NB4 (cell line): Measurements from ENCODE around the gene PCSK7.

Experiments
- DNase-seq: peaks from one replicate; pipeline ENCODE4 v3.0.0; 2010; ENCODE audit warnings: low read depth
- H3K4me3 ChIP-seq: one replicate; pipeline ENCODE4 v1.5.1; 2011; ENCODE audit warnings: mild to moderate bottlenecking, low read depth, low read length, moderate library complexity
- MAX ChIP-seq: IDR thresholded peaks from 2 replicates; pipeline ENCODE4 v1.6.1; 2011; ENCODE audit warnings: low read depth, low read length
- MYC ChIP-seq: IDR thresholded peaks from 2 replicates; pipeline ENCODE4 v1.6.1; 2011; ENCODE audit warnings: low read depth, low read length
- POLR2A ChIP-seq: IDR thresholded peaks from 2 replicates; pipeline ENCODE4 v1.6.1; 2011; ENCODE audit warnings: mild to moderate bottlenecking; ENCODE audit not compliant: insufficient read length; ENCODE audit errors: extremely low read depth
- TF ChIP-seq, protein P1 (sequence below): IDR thresholded peaks from one replicate; pipeline ENCODE4 v1.5.1; 2012; ENCODE audit warnings: low read depth, low read length

Gene PCSK7

DNA sequence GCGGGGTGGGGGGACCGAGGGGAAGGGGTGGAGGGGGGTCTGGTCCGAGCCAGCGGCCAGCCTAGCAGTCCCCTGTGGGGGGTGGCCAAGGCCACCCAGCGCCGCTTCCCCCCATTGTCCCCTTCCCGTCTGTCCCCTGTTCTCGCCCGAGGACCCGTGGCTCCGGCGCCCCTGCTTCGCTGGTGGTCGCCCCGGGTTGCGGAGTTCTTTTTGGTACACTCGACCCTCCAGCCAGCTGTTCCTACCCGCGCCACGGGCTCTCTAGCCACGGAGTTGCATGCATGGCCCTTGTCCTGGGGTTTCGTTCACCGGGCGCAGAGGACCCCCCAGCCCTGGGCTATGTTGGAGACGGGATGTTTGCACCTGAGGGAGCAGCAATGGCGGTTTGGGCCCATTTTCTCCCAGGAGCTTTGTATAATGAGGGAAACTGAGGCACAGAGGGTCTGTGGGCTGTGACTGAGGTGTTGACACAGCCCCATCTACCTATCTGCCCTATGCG, 1.1 kb upstream of the PCSK7 start:
- DNase-seq, result peak; percentile 40
- TF ChIP-seq MAX (0 out of 2 replicates have a peak, but pooled peaks have one; percentile 11), MYC (no peak)
- H3K4me3 ChIP-seq, result peak overlapping the region; percentile 84

DNA sequence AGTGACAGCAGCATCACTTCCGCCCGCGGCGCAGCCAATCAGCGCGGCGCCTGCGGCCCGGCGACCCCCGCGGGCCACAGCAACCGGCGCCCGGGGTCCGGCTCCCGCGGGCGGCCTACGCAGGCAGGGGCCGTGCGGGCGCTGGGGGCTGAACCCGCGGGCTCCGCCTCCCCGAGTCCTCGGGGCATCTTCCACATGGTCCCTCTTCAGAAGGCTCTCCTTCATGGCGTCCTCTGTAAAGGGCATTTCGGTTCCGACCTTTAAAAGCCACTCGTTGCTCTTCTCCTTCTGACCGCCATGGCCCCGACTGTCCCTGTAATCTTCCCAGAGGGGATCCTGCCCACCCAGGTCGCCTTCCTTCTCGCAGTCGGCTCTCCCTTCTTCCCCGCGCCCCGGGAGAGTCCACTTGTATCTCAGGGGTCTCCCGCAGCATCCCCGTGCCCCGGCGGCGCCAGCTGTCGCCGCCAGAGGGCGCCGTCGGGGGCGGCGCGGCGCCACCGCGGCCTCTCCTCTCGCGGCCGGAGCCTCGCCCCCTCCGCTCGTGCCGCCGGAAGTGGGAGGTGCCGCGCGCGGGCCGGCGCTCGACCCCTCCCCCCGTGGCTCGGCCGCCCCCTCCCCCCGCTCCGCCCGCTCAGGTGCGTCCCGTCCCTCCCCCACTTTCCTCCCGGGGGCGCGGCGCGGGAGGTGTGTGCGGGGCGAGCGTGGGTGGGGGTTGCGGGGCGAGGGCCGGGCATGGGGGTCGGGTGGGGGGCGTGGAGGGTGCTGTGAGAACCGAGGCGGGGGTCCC, 412 bp upstream of the PCSK7 start, which contains the start of gene RNF214:
RNF214 (plus strand) TSS at position 580 of the 787 bp plus-strand sequence. CDS start 1,602 bp downstream, outside the sequence.
- TF ChIP-seq MAX (peak; percentile 2; the same call in 1 of the 2 replicates), POLR2A (peak; percentile 58), MYC (peak; percentile 59; the same call in 1 of the 2 replicates)
- TF ChIP-seq, protein P1, sequence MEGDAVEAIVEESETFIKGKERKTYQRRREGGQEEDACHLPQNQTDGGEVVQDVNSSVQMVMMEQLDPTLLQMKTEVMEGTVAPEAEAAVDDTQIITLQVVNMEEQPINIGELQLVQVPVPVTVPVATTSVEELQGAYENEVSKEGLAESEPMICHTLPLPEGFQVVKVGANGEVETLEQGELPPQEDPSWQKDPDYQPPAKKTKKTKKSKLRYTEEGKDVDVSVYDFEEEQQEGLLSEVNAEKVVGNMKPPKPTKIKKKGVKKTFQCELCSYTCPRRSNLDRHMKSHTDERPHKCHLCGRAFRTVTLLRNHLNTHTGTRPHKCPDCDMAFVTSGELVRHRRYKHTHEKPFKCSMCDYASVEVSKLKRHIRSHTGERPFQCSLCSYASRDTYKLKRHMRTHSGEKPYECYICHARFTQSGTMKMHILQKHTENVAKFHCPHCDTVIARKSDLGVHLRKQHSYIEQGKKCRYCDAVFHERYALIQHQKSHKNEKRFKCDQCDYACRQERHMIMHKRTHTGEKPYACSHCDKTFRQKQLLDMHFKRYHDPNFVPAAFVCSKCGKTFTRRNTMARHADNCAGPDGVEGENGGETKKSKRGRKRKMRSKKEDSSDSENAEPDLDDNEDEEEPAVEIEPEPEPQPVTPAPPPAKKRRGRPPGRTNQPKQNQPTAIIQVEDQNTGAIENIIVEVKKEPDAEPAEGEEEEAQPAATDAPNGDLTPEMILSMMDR, result peak; percentile 58
- DNase-seq, result peak; percentile 83
- H3K4me3 ChIP-seq, result peak within 1 kb of the TSS; percentile 87

DNA sequence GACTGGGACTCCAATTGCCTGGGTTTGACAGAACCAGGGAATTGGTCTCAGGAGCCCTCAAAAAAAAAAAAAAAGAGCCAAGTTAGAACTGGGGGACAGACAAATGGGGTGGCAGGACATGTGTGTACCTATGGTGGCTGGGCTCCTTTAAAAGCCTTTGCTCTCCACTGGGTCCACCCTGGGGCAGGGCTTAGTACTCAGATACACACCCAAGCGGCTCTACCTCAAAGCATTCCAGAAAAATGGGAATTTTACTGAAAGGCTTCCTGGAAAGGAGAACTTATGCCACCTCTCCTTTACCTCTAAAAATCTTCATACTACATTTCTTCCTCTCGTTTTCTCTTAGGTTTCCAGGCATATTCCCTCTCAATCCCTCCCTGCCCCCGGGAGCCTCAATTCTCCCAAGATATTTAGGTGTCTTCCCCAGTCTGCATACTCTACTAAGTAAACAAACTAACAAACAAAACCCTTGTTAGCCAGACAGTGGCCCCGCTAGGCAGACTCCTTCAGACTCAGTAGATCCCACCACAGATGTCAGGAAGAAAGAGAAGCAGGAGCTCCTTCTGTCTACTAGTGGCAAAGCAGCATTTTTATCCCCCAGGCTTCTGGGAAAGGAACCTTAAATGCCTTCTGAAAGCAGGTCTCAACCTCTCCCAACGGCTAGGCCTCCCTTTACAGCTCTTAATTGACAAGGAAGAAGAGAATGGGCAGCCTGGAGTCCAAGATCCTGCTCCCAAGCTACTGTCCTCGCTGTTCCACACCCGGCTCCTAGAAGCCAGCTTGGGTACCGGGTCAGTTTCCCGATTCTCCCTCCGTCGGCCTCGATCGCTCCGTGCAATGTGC, 653 bp downstream of the PCSK7 start:
- peak overlapping the region; percentile 87 for H3K4me3 ChIP-seq
- TF ChIP-seq POLR2A, result no peak
- TF ChIP-seq MAX, result no peak
- TF ChIP-seq, protein P1, result no peak
- TF ChIP-seq MYC, result no peak
- peak; percentile 31 for DNase-seq

DNA sequence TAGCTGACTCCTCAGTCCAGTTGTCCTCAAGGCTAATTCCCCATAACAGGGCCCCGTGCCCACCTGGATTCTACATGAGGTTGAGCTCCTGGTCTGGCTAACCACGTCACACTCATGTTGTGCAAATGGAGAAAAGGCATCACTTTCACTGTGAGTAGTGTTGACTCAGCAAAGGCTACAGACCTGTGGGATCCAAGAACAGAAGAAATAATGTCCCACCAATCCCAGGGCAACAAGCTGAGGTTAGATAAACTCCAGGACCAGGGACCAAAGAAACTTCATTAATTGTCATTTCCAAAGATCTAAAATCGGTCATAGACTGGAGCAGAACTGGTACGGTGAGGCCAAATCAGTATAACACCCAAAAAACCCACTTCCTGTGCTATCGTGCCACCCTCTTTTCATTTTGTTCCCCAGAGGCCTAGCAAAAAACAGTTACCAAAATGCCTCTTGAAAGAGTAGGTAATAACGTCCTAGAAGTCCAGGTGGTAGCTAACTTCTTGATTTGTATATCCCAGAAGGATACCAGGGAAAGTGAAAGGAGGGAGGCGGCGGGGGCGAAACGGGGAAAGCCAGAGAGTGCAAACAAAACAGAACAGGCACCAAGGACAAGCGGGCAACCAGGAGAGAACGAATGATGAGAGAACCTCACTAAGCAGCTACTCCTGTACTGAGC, 1.4 kb downstream of the PCSK7 start:
- H3K4me3 ChIP-seq, result peak overlapping the region; percentile 87
- peak; percentile 48 for DNase-seq
- TF ChIP-seq MYC (no peak), POLR2A (no peak), MAX (no peak)
- TF ChIP-seq, protein P1, result no peak

GRCh38 chr11:117229931-117230285, 2.0 kb downstream of the PCSK7 start:
- DNase-seq, result no peak
- TF ChIP-seq POLR2A (no peak), MYC (no peak), MAX (no peak)
- TF ChIP-seq, protein P1, result no peak
- H3K4me3 ChIP-seq, result peak overlapping the region; percentile 87
